Liver (tissue), 3 donors: ENCODE measurements around the gene GABARAPL2.

Experiments used
- CTCF ChIP-seq: fragments of 150-350 bp; IDR thresholded peaks from 2 replicates; pipeline ENCODE4 v1.5.1; 2017; ENCODE audit warnings: improper control_type of control experiment, low read depth, low read length; ENCODE audit not compliant: missing input control
- EGR1 ChIP-seq, 2 donors: IDR thresholded peaks; 2 replicates each; pipeline ENCODE4 v1.6.1; 2016 to 2018; ENCODE audit warnings: antibody characterized with exemption in 2 of 2, low read depth in 2 of 2
- GABPA ChIP-seq, 2 donors: IDR thresholded peaks in 1 of 2; conservative IDR thresholded peaks in 1 of 2; 2 replicates each; pipeline ENCODE4 v1.6.1; 2016; ENCODE audit warnings: antibody characterized with exemption in 2 of 2, mild to moderate bottlenecking in 1 of 2, moderate library complexity in 1 of 2
- MAX ChIP-seq: IDR thresholded peaks from 2 replicates; pipeline ENCODE4 v1.6.1; 2016; ENCODE audit warnings: antibody characterized with exemption
- RAD21 ChIP-seq, 2 donors: IDR thresholded peaks; 2 replicates each; pipeline ENCODE4 v1.6.1; 2016; ENCODE audit warnings: antibody characterized with exemption in 2 of 2, mild to moderate bottlenecking in 2 of 2
- REST ChIP-seq: IDR thresholded peaks from 2 replicates; pipeline ENCODE4 v1.6.1; 2016; ENCODE audit warnings: antibody characterized with exemption, mild to moderate bottlenecking
- RXRA ChIP-seq, 2 donors: IDR thresholded peaks; 2 replicates each; pipeline ENCODE4 v1.6.1; 2017 to 2018; ENCODE audit warnings: antibody characterized with exemption in 2 of 2, mild to moderate bottlenecking in 1 of 2
- YY1 ChIP-seq: IDR thresholded peaks from 2 replicates; pipeline ENCODE4 v1.6.1; 2016; ENCODE audit warnings: antibody characterized with exemption, mild to moderate bottlenecking
- donor health status: healthy.
- donor health status: healthy.

GRCh38 chr16:75558846-75559401 is 7.3 kb upstream of the GABARAPL2 start:
- TF ChIP-seq EGR1 (IDR thresholded peaks at IDR 0.05; ENCODE audit: low read depth in 2 of 2) (no peak), REST (no peak), CTCF (no peak), YY1 (no peak), MAX (no peak), GABPA (IDR thresholded peaks at IDR 0.05 in 1 of 2, conservative IDR thresholded peaks at IDR 0.05 in 1 of 2) (no peak), RAD21 (IDR thresholded peaks at IDR 0.05) (no peak), RXRA (IDR thresholded peaks at IDR 0.05) (no peak)
